ENCODE measurements around the gene SORBS2. TPM values are rescaled to one million over a fixed set of nuclear protein-coding genes. Genes with fewer than 3 reads are reported as not detected.

Gene SORBS2
- total RNA-seq, 1 experiment from 2014 or later, result 8.4 TPM

DNA sequence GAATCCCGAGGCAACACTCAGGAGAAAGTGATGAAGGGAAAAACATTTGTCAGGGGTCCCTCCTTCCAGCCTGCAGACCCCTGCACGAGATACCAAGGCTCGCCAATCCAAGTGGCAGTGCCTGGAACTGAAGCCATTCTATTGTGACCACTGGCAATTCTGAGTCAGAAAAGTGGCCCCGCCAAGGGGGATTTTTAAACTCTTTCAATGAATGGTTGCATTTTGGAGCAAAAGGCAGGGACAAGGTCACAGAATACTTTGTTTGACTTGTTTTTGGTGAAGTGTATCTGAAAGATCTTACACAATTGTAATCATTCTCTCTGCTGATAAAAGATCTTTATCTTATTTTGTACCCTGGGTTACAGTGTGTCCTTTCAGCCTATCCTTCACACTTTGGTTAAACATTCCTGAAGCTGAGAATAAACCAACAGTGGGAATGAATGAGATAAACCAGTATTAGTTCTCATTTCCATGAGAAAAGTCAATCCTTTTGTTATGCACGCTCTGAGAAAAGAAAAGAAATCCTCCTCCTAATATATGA is 160.8 kb downstream of the SORBS2 start:
- TF ChIP-seq, protein P1, sequence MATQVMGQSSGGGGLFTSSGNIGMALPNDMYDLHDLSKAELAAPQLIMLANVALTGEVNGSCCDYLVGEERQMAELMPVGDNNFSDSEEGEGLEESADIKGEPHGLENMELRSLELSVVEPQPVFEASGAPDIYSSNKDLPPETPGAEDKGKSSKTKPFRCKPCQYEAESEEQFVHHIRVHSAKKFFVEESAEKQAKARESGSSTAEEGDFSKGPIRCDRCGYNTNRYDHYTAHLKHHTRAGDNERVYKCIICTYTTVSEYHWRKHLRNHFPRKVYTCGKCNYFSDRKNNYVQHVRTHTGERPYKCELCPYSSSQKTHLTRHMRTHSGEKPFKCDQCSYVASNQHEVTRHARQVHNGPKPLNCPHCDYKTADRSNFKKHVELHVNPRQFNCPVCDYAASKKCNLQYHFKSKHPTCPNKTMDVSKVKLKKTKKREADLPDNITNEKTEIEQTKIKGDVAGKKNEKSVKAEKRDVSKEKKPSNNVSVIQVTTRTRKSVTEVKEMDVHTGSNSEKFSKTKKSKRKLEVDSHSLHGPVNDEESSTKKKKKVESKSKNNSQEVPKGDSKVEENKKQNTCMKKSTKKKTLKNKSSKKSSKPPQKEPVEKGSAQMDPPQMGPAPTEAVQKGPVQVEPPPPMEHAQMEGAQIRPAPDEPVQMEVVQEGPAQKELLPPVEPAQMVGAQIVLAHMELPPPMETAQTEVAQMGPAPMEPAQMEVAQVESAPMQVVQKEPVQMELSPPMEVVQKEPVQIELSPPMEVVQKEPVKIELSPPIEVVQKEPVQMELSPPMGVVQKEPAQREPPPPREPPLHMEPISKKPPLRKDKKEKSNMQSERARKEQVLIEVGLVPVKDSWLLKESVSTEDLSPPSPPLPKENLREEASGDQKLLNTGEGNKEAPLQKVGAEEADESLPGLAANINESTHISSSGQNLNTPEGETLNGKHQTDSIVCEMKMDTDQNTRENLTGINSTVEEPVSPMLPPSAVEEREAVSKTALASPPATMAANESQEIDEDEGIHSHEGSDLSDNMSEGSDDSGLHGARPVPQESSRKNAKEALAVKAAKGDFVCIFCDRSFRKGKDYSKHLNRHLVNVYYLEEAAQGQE (IDR thresholded peaks at IDR 0.05; ENCODE audit: insufficient read depth in 1 of 2, low read depth in 2 of 2, low read length in 1 of 2), result no peak
- TF ChIP-seq SIN3A (IDR thresholded peaks at IDR 0.05; ENCODE audit: borderline replicate concordance, insufficient read depth, low read depth, low read length) (no peak), POLR2AphosphoS5 (IDR thresholded peaks at IDR 0.05; ENCODE audit: low read depth, low read length) (no peak), TCF7L2 (IDR thresholded peaks at IDR 0.05; ENCODE audit: low read depth, low read length) (no peak)
- TF ChIP-seq, protein P2, sequence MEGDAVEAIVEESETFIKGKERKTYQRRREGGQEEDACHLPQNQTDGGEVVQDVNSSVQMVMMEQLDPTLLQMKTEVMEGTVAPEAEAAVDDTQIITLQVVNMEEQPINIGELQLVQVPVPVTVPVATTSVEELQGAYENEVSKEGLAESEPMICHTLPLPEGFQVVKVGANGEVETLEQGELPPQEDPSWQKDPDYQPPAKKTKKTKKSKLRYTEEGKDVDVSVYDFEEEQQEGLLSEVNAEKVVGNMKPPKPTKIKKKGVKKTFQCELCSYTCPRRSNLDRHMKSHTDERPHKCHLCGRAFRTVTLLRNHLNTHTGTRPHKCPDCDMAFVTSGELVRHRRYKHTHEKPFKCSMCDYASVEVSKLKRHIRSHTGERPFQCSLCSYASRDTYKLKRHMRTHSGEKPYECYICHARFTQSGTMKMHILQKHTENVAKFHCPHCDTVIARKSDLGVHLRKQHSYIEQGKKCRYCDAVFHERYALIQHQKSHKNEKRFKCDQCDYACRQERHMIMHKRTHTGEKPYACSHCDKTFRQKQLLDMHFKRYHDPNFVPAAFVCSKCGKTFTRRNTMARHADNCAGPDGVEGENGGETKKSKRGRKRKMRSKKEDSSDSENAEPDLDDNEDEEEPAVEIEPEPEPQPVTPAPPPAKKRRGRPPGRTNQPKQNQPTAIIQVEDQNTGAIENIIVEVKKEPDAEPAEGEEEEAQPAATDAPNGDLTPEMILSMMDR (IDR thresholded peaks at IDR 0.05), result no peak
- no peak for DNase-seq (ENCODE audit: low read depth, low spot score)
- no peak for ATAC-seq
- BruUV-seq (replicated peaks), result no TSS peak
- in situ Hi-C loops (cut with HindIII; ENCODE audit: low pct_unique_long_range_greater_than_20kb, low sequenced_read_pairs), result no loop called here
- CTCF ChIA-PET, result no interaction called here
- Histone ChIP-seq H3K4me1 (ENCODE audit: control insufficient read depth, insufficient read depth, low read length) (no peaks in the 10 kb centered on the region), H3K27ac (ENCODE audit: low read length) (no peak overlapping the region), H3K4me3 (ENCODE audit: low read depth in 2 of 2, low read length in 2 of 2) (no peak overlapping the region), H3K36me3 (ENCODE audit: control insufficient read depth, insufficient read depth, low read length) (no peaks in the 10 kb centered on the region), H3K27me3 (ENCODE audit: control insufficient read depth, insufficient read depth, low read length) (no peaks in the 10 kb centered on the region), H3K9me3 (ENCODE audit: control insufficient read depth, insufficient read depth, low read depth, low read length) (no peaks in the 10 kb centered on the region)
- POLR2A ChIA-PET, result no interaction called here
- intact Hi-C loops (cut with micrococcal nuclease; ENCODE audit: unreplicated experiment), result no loop called here

DNA sequence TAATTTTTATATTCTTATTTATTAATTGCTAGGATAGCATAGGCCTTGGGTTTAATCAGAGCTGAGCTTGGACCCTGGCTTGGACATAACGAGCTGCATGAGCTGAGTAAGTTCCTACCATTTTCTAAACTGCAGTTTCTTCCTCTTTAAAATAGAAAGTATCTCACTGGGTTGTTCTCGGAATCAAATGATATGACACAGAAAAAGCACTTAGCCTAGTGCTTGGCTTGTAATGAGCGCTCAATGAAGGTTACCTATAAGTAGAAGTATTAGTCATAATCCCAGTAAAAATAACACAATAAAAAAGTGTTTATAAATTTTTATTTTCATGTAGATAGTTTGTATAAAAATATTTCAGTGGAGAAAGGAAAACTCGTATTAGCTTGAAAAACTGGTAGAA is 163.4 kb downstream of the SORBS2 start:
- in situ Hi-C loops (cut with HindIII; ENCODE audit: low pct_unique_long_range_greater_than_20kb, low sequenced_read_pairs), result no loop called here
- intact Hi-C loops (cut with micrococcal nuclease; ENCODE audit: unreplicated experiment), result no loop called here
- no peaks in the 10 kb centered on the region for H3K36me3 ChIP-seq (ENCODE audit: control insufficient read depth, insufficient read depth, low read length)
- ATAC-seq (no peak), DNase-seq (ENCODE audit: low read depth, low spot score) (no peak)
- no TSS peak for BruUV-seq (replicated peaks)
- H3K4me3 ChIP-seq (ENCODE audit: low read depth in 2 of 2, low read length in 2 of 2), result no peak overlapping the region
- TF ChIP-seq, protein P2 (IDR thresholded peaks at IDR 0.05), result no peak
- TF ChIP-seq, protein P1 (IDR thresholded peaks at IDR 0.05; ENCODE audit: insufficient read depth in 1 of 2, low read depth in 2 of 2, low read length in 1 of 2), result no peak
- H3K27me3 ChIP-seq (ENCODE audit: control insufficient read depth, insufficient read depth, low read length), result no peaks in the 10 kb centered on the region
- H3K4me1 ChIP-seq (ENCODE audit: control insufficient read depth, insufficient read depth, low read length), result no peaks in the 10 kb centered on the region
- no peaks in the 10 kb centered on the region for H3K9me3 ChIP-seq (ENCODE audit: control insufficient read depth, insufficient read depth, low read depth, low read length)
- ChIA-PET POLR2A (no interaction called here), CTCF (no interaction called here)
- H3K27ac ChIP-seq (ENCODE audit: low read length), result no peak overlapping the region
